Fibroblast of the conjunctiva (primary cell): Measurements from ENCODE around the gene ARHGAP19.

Experiments used
- DNase-seq: peaks from one replicate; pipeline ENCODE4 v3.0.0-alpha.2; 2010; ENCODE audit warnings: low read depth

Gene ARHGAP19

GRCh38 chr10:97190450-97190849 lies 102.0 kb downstream of the ARHGAP19 start:
- DNase-seq: no peak

- DNase-seq: no peak
Observed at GRCh38 chr10:97188261-97188711, 104.2 kb downstream of the ARHGAP19 start.

- no peak for DNase-seq
Observed at GRCh38 chr10:97186911-97187310, 105.5 kb downstream of the ARHGAP19 start.

DNA sequence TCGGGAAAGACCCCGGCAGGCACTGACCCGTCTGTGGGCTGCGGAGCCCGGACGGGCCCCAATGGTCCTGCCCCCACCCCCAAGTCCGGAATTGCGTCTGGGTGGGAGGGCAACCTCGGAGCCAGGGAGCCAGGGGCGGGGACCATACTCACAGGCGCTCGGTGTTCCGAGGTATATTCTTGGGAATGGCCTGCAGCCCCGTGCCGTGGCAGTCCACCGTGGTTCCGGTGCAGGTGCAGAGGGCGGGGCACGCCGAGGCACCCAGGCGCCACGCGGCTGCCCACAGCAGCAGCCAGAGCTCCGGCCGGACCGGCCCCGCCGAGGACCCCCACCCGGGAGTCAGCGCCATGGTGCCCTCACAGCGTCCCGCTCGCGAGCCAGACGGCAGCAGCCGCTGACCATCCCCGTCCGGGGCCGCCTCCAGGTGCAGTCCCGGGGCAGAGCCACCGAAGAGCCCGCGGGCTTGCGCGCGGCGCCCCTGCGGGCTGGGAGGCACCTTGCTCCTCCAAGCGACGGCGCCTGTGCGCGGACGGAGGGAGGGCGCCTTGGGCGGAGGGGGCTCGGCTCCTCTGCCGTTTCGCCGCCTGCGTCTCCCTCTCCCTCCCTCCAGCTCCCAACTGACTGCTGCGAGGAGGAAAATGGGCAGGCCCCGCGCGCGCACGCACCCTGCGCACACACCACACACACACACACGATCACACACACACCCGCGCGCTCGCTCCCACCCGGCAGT lies 106.9 kb downstream of the ARHGAP19 start, which contains the start of gene SLIT1:
SLIT1 (minus strand) TSS at position 634 of the 733 bp plus-strand sequence; CDS start at position 349, 285 bp downstream.
- DNase-seq: no peak

DNA sequence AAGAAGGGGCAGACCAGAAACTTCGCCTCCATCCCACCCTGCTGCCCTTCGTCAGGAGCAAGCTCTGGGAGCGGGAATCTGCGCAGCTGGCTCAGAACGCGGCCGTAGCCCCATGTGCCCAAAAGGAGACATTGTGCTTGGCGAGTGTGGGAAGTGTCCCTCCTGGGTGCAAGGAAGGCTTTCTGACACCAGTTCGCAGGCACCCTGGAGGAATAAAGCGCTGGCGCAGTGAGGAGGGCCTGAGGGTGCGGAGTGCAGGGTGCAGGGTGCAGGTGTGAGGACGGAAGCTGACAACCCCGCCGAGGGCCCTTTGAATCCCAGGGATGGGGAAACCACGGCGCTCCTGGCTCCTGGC lies 107.5 kb downstream of the ARHGAP19 start:
- no peak for DNase-seq

- DNase-seq: no peak
Observed at GRCh38 chr10:97183314-97183713, 109.1 kb downstream of the ARHGAP19 start.

DNA sequence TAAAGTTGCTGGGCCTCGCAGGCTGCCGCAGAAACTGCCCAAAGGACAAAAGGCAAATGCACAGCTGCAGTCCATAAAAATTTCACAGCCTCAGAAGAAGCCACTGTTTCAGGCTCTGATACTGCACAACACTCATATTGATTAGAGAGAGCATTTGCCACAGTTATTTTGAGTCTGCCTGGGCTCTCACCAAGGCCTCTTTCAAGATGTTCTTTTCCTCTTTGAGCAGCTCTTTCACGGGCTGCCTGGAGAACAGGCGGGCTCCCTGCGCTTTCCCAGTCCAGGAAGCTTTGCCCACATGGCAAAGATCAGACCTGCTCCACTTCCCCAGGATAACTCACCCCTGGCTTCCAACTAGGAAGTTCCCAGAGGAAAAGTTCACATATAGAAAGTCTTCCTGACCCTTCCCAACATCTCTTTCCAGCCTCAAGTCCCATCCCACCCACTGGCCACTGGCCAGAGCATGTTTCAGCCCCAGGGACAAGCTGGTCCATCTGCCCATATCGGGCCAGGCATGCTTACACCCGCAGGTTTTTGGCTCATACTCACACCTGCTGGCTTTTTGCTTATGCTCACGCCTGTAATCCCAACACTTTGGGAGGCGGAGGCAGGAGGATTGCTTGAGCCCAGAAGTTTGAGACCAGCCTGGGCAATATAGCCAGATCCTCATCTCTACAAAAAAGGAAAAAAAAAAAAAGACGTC lies 110.0 kb downstream of the ARHGAP19 start:
- no peak for DNase-seq

DNA sequence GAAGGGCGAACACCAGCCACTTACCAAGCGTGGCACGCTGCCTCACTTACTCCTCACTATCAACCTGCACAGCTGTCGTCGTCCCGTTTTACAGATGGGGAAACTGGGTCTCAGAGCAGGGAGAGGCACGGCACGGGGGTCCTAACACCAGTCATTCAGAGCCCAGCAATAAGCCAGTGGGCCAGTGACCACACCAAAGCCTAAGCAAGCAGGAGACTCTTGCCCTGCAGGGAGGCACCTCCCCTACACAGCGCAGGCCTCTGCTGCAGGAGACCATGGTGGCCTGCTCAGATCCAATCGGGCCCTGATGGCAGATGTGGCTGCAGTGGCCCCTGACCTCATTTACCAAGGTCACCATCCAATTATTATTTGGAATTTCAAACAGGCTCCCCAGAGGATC lies 111.5 kb downstream of the ARHGAP19 start:
- no peak for DNase-seq

DNA sequence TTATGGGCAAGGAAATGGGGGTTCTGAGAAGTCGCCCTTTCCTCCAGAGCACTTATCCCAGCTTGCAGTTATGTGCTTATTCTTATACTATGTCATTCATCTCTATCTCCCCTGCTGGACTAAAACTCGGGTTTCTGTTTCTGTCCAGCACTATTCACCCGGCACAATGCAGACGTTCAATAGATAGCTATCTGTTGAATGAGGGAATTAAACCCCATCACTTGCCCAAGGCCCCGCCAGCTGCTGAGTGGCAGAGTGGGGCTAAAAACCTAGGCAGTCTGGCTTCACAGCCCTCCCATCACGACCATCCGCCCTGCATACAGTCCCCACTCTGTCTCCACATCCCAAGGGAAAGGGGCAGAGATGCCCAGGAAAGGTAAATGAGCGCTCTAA lies 112.1 kb downstream of the ARHGAP19 start:
- no peak for DNase-seq

DNA sequence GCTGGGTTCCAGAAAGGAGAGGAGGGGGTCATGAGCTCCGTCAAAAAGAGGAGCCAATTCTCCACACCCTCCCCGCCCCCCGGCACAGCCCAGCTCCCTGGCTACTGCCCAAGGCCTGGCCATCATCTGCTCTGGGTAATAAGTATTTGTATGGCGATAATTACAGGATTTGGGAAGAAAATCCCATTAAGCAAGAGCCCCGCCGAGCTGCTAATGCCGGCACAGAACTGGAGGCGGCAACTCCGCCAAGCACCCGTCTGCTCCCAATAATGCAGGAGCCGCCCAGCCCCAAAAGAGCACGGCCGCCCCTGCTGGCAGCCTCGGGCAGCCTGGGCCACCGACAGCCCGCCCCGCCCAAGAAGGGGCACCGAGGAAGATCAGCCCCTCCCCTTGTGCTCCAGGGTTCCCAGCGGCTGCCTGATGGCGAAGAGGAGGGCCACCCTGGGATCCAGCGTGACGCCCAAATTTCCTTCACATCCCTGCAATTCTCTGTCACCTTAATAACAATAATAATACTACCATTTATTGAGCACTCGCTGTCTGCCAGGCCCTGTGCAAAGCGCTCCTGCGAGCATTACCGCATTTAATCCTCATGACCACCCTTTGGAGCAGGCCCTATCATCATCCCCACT lies 112.6 kb downstream of the ARHGAP19 start:
- no peak for DNase-seq

GRCh38 chr10:97179311-97179710 lies 113.1 kb downstream of the ARHGAP19 start:
- DNase-seq: no peak

DNA sequence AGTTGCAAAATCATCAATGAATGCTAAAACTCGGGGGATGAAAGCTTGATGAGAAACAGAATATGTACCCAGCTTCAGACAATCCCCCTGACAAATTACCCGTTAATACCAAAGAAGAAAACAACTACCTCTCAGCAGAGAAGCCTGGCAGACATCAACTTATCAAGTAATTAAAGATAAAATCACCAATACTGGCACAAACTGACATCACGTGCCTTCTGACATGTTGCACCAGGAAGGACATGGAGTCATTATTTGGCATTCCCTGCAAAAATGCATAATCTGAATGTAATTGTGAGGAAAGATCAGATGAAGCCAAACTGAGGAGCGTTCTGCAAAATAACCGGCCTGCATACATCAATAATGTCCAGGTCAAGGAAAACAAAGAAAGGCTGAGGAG lies 114.4 kb downstream of the ARHGAP19 start:
- DNase-seq: no peak

DNA sequence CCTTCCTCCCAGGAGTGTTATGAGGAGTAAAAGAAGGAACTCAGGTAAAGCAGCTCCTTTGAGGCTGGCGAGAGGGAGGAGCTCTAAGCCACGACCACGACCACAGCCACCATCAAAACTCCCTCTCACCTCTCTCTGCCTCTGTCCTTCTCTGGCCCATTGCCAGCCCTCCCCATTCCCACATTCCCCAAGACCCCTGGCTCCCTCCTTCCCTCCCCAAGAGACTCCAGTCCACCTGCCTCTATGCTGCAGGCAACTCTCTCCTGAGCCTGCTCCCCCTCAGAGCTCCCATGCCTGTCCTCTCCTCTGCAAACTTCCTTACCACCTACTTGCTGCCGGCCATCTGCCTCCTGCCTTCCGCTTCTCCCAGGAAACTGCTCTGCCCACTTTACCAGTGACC lies 116.2 kb downstream of the ARHGAP19 start:
- no peak for DNase-seq

GRCh38 chr10:97175586-97175985 lies 116.9 kb downstream of the ARHGAP19 start:
- no peak for DNase-seq

GRCh38 chr10:97174941-97175340 lies 117.5 kb downstream of the ARHGAP19 start:
- DNase-seq: no peak

GRCh38 chr10:97174276-97174775 lies 118.1 kb downstream of the ARHGAP19 start:
- DNase-seq: no peak

DNA sequence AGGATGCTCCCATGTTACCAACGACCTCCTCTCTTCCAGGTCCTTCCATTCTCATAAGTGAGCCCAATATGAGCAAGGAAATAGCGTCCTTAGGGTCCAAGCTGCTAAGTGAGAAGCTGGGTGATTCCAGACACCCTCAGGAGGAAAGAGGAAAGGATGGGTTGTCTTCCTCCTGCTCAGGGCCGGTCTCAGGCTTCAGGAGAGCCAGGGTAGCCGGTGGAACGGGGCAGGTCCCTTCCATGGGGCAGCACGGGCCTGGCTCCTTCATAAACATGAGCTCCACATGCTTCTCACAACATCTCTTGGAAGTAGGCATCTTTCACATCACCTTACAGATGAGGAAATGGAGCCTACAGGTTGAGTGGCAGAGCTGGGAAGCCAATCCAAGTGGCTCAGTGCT lies 119.4 kb downstream of the ARHGAP19 start:
- no peak for DNase-seq
